Lower lobe of right lung (tissue), 2 donors: ENCODE results near the gene TEKTIP1. TPM values are rescaled to one million over a fixed set of nuclear protein-coding genes. Genes with fewer than 3 reads are reported as not detected.

Experiments
- ATAC-seq, 2 donors: fragments of 200-7000 bp; cut with Tn5 transposase; one replicate each; pipeline ENCODE4 v1.9.1; 2020 to 2022; ENCODE audit warnings: mild to moderate bottlenecking in 2 of 2, moderate library complexity in 2 of 2
- DNase-seq: peaks from one replicate; pipeline ENCODE4 v3.0.0-alpha.2; 2020
- H3K27ac ChIP-seq: fragments of 200-600 bp; one replicate; pipeline ENCODE4 v1.8.0; 2022
- H3K27me3 ChIP-seq: fragments of 200-600 bp; one replicate; pipeline ENCODE4 v1.8.0; 2022; ENCODE audit warnings: low read depth
- H3K36me3 ChIP-seq: fragments of 200-600 bp; one replicate; pipeline ENCODE4 v1.8.0; 2022; ENCODE audit warnings: mild to moderate bottlenecking
- H3K4me1 ChIP-seq: fragments of 200-600 bp; one replicate; pipeline ENCODE4 v1.8.0; 2022
- H3K4me3 ChIP-seq: fragments of 200-600 bp; one replicate; pipeline ENCODE4 v1.8.0; 2022; ENCODE audit warnings: mild to moderate bottlenecking
- H3K9me3 ChIP-seq: fragments of 200-600 bp; one replicate; pipeline ENCODE4 v1.8.0; 2022
- intact Hi-C: fragments of 100-400 bp; cut with DNase I; formaldehyde crosslinking; loops from one replicate; pipeline ENCODE4 v1.11.0; 2022
- total RNA-seq: library from RNA; stranded (reverse); fragmentation: NEBNext Ultra II Directional; extraction: Animal tissue kit (Norgen Biotek cat#: 25700); gene quantifications from one replicate; pipeline ENCODE4 v1.2.1, GENCODE V29; 2021
- TF ChIP-seq, protein P1 (sequence below): fragments of 200-600 bp; IDR thresholded peaks from one replicate; pipeline ENCODE4 v1.8.0; 2022; ENCODE audit warnings: antibody characterized with exemption, mild to moderate bottlenecking
- donor health status: DM: no; HTN: yes; CAD: no; lungs with severe emphysema.

The TEKTIP1 gene
- total RNA-seq, 1 donor from 2014 or later: 2.2 TPM

DNA sequence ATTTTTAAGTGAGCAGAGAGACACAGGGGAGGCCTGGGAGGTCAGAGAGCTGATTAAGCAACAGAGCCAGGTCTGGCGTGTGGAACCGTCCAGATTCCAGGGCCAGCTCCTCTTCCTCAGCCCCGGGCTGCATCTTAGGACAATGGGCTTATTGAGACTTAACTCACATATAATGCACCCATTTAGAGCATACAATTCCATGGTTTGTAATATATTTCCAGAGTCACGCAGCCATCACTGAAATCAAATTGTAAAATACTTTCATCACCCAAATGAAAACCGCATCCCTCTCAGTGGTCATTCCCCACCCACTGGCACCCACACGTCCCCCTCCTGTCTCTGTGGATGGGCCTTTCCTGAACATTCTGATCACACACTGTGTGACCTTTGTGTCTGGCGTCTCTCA lies 31.6 kb downstream of the TEKTIP1 start:
- intact Hi-C loops: no loop called here
- Histone ChIP-seq H3K4me3 (no peak overlapping the region), H3K4me1 (peaks cover 14% of the 10 kb centered on the region), H3K36me3 (peaks cover 8% of the 10 kb centered on the region), H3K27ac (no peak overlapping the region), H3K9me3 (no peaks in the 10 kb centered on the region), H3K27me3 (no peaks in the 10 kb centered on the region)
- no peak for DNase-seq
- no peak for ATAC-seq
- TF ChIP-seq, protein P1, sequence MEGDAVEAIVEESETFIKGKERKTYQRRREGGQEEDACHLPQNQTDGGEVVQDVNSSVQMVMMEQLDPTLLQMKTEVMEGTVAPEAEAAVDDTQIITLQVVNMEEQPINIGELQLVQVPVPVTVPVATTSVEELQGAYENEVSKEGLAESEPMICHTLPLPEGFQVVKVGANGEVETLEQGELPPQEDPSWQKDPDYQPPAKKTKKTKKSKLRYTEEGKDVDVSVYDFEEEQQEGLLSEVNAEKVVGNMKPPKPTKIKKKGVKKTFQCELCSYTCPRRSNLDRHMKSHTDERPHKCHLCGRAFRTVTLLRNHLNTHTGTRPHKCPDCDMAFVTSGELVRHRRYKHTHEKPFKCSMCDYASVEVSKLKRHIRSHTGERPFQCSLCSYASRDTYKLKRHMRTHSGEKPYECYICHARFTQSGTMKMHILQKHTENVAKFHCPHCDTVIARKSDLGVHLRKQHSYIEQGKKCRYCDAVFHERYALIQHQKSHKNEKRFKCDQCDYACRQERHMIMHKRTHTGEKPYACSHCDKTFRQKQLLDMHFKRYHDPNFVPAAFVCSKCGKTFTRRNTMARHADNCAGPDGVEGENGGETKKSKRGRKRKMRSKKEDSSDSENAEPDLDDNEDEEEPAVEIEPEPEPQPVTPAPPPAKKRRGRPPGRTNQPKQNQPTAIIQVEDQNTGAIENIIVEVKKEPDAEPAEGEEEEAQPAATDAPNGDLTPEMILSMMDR: no peak

DNA sequence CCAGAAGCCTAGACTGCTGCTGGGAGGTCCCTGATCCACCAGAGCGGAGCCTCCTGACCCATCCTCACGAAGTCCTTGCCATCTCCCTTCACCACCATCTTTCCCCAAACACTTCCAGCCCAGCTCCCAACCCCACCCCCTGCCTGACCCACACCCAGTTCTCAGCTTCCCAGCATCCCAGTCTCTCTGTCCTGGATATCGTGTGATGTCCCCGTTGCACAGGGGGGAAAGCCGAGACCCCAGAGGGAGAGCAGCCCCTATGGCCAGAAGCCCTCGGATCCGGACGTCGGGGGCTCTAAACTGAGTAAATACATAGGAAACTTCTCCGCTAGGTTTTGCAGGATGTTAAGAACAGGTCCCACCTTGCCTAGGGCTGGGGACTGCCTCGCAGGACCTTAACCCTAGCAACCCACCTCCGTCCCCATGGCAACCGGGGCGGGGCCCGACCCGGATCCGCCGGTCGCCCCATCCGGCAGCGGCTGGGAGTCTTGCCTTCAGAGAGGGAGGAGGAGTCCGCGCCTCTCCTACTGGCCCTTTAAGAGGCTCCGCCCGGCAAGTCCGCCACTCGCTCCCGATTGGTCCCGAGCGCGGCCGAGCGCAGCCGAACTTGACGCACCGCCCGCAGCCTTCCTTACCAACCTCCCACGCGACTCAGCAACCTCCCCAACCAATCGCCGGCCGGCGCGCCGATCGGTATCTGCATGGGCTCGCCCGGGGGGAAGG lies 33.3 kb downstream of the TEKTIP1 start:
- intact Hi-C loops: no loop called here
- peak; percentile 100 for DNase-seq
- peak overlapping the region; percentile 53 for H3K27ac ChIP-seq

DNA sequence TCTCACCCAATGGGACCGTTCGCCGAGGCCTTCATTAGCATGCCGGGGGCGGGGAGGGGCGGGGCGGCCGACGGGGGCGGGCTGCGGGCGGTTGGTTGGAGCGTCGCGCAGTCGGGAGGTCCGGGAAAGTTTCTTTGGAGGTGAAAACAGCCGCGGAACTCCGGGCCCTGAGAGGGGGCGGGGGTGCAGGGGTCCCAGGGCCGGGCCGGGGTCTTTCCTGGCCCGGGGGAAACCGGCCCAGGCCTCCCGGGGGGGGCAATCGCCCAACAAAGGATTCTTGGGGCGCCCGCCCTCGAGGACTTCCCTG lies 33.8 kb downstream of the TEKTIP1 start, which contains the start of gene HMG20B:
Gene HMG20B, plus strand, starts transcription at position 90 of the 307 bp plus-strand sequence. CDS start 366 bp downstream, outside the sequence.
- peaks cover 8% of the 10 kb centered on the region for H3K36me3 ChIP-seq
- no peak for DNase-seq
- no peaks in the 10 kb centered on the region for H3K9me3 ChIP-seq
- peak within 1 kb of the TSS; percentile 81 for H3K27ac ChIP-seq
- peaks cover 23% of the 10 kb centered on the region for H3K4me1 ChIP-seq
- no peaks in the 10 kb centered on the region for H3K27me3 ChIP-seq
- TF ChIP-seq, protein P1: no peak
- intact Hi-C loops: no loop called here
- ATAC-seq: peak in 1 of 2 donors; percentile 0
- H3K4me3 ChIP-seq: peak within 1 kb of the TSS; percentile 99

More for the DNA sequence above, 33.3 kb downstream of the TEKTIP1 start:
- Histone ChIP-seq H3K27me3 (no peaks in the 10 kb centered on the region), H3K4me1 (peaks cover 23% of the 10 kb centered on the region), H3K4me3 (peak overlapping the region; percentile 99), H3K36me3 (peaks cover 8% of the 10 kb centered on the region), H3K9me3 (no peaks in the 10 kb centered on the region)
- peak; percentile 97 for ATAC-seq
- TF ChIP-seq, protein P1: no peak

DNA sequence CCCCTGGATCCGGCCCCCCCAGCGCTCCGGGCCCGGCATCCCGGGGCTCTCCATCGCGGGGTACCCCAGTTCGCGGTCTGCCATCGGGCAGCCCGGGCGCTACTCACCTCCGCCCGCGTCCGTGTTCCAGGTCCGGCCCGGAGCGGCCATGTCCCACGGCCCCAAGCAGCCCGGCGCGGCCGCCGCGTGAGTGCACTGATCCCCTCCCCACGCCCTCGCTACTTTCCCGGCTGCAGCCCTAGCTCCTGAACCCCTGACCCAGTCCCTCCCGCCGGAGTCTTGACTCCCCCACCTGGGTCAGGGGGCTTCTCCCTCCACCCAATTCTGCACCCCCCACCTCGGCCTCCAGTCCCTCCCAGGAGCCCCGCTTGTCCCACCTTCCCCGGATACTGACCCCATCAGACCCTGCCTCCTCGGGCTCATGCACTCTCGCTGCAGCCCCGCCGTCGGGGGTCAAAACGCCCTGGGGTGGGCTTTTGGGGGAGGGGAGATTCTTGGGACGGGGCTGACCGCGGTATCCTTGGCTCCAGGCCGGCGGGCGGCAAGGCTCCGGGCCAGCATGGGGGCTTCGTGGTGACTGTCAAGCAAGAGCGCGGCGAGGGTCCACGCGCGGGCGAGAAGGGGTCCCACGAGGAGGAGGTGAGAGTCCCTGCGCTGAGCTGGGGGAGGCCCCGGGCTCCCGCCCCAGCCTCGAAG lies 34.3 kb downstream of the TEKTIP1 start:
- TF ChIP-seq, protein P1: no peak
- Histone ChIP-seq H3K9me3 (no peaks in the 10 kb centered on the region), H3K27me3 (no peaks in the 10 kb centered on the region), H3K27ac (peak overlapping the region; percentile 81), H3K4me3 (peak overlapping the region; percentile 99), H3K4me1 (peaks cover 23% of the 10 kb centered on the region), H3K36me3 (peaks cover 8% of the 10 kb centered on the region)
- intact Hi-C loops: no loop called here
- DNase-seq (peak; percentile 69), ATAC-seq (peak; percentile 21 to 40)

GRCh38 chr19:3573858-3574637 lies 35.1 kb downstream of the TEKTIP1 start:
- peaks cover 8% of the 10 kb centered on the region for H3K36me3 ChIP-seq
- no peaks in the 10 kb centered on the region for H3K27me3 ChIP-seq
- H3K4me1 ChIP-seq: peaks cover 23% of the 10 kb centered on the region
- peak overlapping the region; percentile 99 for H3K4me3 ChIP-seq
- ATAC-seq: peak; percentile 67 to 81
- peak; percentile 98 for DNase-seq
- intact Hi-C loops: no loop called here
- no peaks in the 10 kb centered on the region for H3K9me3 ChIP-seq
- TF ChIP-seq, protein P1: no peak
- peak overlapping the region; percentile 81 for H3K27ac ChIP-seq
